Endothelial cell of umbilical vein (primary cell): ENCODE data around the gene KIF1B.
"Not testable (repeated sequence)": the region's sequence is repeated elsewhere in the genome, so short reads cannot be mapped to it uniquely, and the experiment has no call there.

Source experiments
- CTCF ChIP-seq, 2 donors: IDR thresholded peaks; 1 replicate in 1 of 2; 2 replicates in 1 of 2; pipeline ENCODE4 v1.5.1; 2011; ENCODE audit warnings: low read length in 2 of 2, mild to moderate bottlenecking in 2 of 2, moderate library complexity in 2 of 2, control low read depth in 1 of 2, inconsistent platforms in 1 of 2, low read depth in 1 of 2; ENCODE audit not compliant: insufficient read depth in 1 of 2; ENCODE audit errors: extremely low read depth in 1 of 2
- FOS ChIP-seq: IDR thresholded peaks from 2 replicates; pipeline ENCODE4 v1.6.1; 2011; ENCODE audit warnings: mild to moderate bottlenecking, low read length, moderate library complexity, borderline replicate concordance; ENCODE audit not compliant: insufficient read depth
- GATA2 ChIP-seq: IDR thresholded peaks from 2 replicates; pipeline ENCODE4 v1.7.0; 2011; ENCODE audit warnings: low read depth, mild to moderate bottlenecking, moderate library complexity, mixed read lengths, low read length; ENCODE audit not compliant: insufficient read length, insufficient read depth
- MAX ChIP-seq: IDR thresholded peaks from 2 replicates; pipeline ENCODE4 v1.6.1; 2011; ENCODE audit not compliant: insufficient read depth, insufficient read length
- MYC ChIP-seq: IDR thresholded peaks from one replicate; pipeline ENCODE4 v1.6.1; 2011; ENCODE audit warnings: mild to moderate bottlenecking, low read depth, low read length
- POLR2A ChIP-seq: IDR thresholded peaks from 2 replicates; pipeline ENCODE4 v1.6.1; 2012; ENCODE audit warnings: low read depth, mild to moderate bottlenecking, control low read depth, low read length
- POLR2AphosphoS5 ChIP-seq: IDR thresholded peaks from 2 replicates; pipeline ENCODE4 v1.6.1; 2012; ENCODE audit warnings: low read depth, mild to moderate bottlenecking, control low read depth, low read length, moderate library complexity; ENCODE audit not compliant: insufficient read depth

GRCh38 chr1:10418741-10419140, 208.4 kb downstream of the KIF1B start:
- not testable (repeated sequence) for TF ChIP-seq FOS; CTCF (IDR thresholded peaks at IDR 0.05; ENCODE audit: extremely low read depth in 1 of 2, insufficient read depth in 1 of 2, low read depth in 1 of 2, low read length in 2 of 2); MAX; POLR2AphosphoS5; POLR2A; GATA2; MYC
